ENCODE measurements around the gene FAM210B.
"Not testable (repeated sequence)": the region's sequence is repeated elsewhere in the genome, so short reads cannot be mapped to it uniquely, and the experiment has no call there.

Gene FAM210B

GRCh38 chr20:56386219-56386618 lies 27.4 kb downstream of the FAM210B start:
- H3K36me3 ChIP-seq (replicated peaks; ENCODE audit: insufficient read depth, low read length) = peaks cover 12% of the 10 kb centered on the region; the same call in 1 of the 2 replicates
- no peak overlapping the region for H2AFZ ChIP-seq (ENCODE audit: low read length)
- no peak for TF ChIP-seq CTCF (IDR thresholded peaks at IDR 0.05; ENCODE audit: low read length)
- TF ChIP-seq EZH2 (optimal IDR thresholded peaks at IDR 0.05; ENCODE audit: low read depth, low read length) = no peak
- no peak for TF ChIP-seq EZH2phosphoT487 (IDR thresholded peaks at IDR 0.05; ENCODE audit: low read length)
- no peaks in the 10 kb centered on the region for H4K20me1 ChIP-seq (ENCODE audit: insufficient read depth, low read length)
- H3K79me2 ChIP-seq (ENCODE audit: low read length) = peaks cover 80% of the 10 kb centered on the region
- no peak overlapping the region for H3K4me2 ChIP-seq (ENCODE audit: low read depth, low read length)
- H3K9ac ChIP-seq (ENCODE audit: low read length) = no peak overlapping the region
- no peaks in the 10 kb centered on the region for H3K4me1 ChIP-seq (ENCODE audit: low read length)
- no peaks in the 10 kb centered on the region for H3F3A ChIP-seq (ENCODE audit: insufficient read depth, low read length)
- no peak overlapping the region for H3K4me3 ChIP-seq (ENCODE audit: low read length)
- no peaks in the 10 kb centered on the region for H3K9me2 ChIP-seq (replicated peaks; ENCODE audit: insufficient read depth, low read length)
- no peak for DNase-seq
- H3K27ac ChIP-seq (ENCODE audit: low read length) = no peak overlapping the region
- H3K9me3 ChIP-seq (replicated peaks; ENCODE audit: insufficient read depth, low read length) = no peaks in the 10 kb centered on the region
- H3K27me3 ChIP-seq (replicated peaks; ENCODE audit: insufficient read depth, low read length) = no peaks in the 10 kb centered on the region

DNA sequence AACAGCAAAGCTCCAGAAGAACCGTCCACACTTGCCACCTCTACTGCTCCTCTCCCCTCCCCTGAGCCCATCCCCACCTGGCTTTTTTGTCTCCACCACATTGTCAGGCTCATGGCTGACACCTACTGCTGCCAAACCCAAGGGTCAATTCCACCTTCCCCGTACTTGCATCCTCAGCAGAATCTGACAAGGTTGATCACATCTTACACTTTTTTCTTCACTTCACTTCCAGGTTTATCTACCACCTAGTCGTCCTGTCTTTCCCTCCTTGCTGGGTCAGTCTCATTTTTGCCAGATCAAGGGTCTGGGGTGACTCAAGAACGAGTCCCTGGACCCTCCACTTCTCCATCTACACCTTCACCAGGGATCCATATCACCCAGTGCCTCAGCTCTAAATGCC lies 30.1 kb downstream of the FAM210B start:
- no peak for TF ChIP-seq EZH2 (optimal IDR thresholded peaks at IDR 0.05; ENCODE audit: low read depth, low read length)
- Histone ChIP-seq H3K36me3 (replicated peaks; ENCODE audit: insufficient read depth, low read length) (peaks cover 11% of the 10 kb centered on the region; the same call in 1 of the 2 replicates), H3K27ac (ENCODE audit: low read length) (no peak overlapping the region), H3K27me3 (replicated peaks; ENCODE audit: insufficient read depth, low read length) (no peaks in the 10 kb centered on the region), H3K4me3 (ENCODE audit: low read length) (no peak overlapping the region), H3K9me3 (replicated peaks; ENCODE audit: insufficient read depth, low read length) (no peaks in the 10 kb centered on the region), H3K4me2 (ENCODE audit: low read depth, low read length) (no peak overlapping the region), H3K79me2 (ENCODE audit: low read length) (peaks cover 81% of the 10 kb centered on the region), H3F3A (ENCODE audit: insufficient read depth, low read length) (no peaks in the 10 kb centered on the region), H3K9me2 (replicated peaks; ENCODE audit: insufficient read depth, low read length) (no peaks in the 10 kb centered on the region), H3K9ac (ENCODE audit: low read length) (no peak overlapping the region), H4K20me1 (ENCODE audit: insufficient read depth, low read length) (no peaks in the 10 kb centered on the region), H3K4me1 (ENCODE audit: low read length) (peaks cover 8% of the 10 kb centered on the region), H2AFZ (ENCODE audit: low read length) (no peak overlapping the region)
- no peak for DNase-seq

DNA sequence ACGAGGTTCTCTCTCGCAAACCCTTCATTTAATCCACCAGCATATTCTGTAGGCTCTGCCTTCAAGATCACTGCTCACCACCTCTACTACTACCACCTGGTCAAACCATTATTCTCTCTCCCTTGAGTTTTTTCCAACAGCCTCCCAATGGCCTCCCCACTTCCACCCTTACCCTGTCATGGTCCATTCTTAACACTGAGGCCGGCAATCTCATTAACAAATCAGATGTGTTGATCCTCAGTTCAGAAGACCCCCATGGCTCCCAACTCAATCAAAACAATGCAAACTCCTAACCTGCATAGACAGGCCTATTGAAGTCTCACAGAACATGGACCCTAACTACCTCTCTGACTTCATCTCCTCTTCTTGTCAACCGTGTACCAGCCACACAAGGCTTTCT lies 31.0 kb downstream of the FAM210B start:
- H3K27me3 ChIP-seq (replicated peaks; ENCODE audit: insufficient read depth, low read length) = no peaks in the 10 kb centered on the region
- peaks cover 84% of the 10 kb centered on the region for H3K79me2 ChIP-seq (ENCODE audit: low read length)
- peaks cover 8% of the 10 kb centered on the region for H3K4me1 ChIP-seq (ENCODE audit: low read length)

DNA sequence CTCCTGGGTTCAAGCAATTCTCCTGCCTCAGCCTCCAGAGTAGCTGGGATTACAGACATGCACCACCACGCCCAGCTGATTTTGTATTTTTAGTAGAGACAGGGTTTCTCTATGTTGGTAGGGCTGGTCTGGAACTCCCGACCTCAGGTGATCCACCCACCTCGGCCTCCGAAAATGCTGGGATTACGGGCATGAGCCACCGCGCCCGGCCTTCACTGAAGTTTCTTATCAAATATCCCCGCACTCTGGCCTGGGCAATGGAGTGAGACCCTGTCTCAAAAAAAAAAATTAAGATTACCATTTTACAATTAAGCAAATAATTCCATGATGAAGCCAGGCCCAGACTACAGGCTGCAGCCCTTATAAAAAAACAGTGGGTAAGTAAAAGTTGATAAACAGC lies 31.6 kb downstream of the FAM210B start:
- not testable (repeated sequence) for H3K9me3 ChIP-seq (replicated peaks; ENCODE audit: insufficient read depth, low read length); H3F3A ChIP-seq (ENCODE audit: insufficient read depth, low read length); H2AFZ ChIP-seq (ENCODE audit: low read length); H3K27ac ChIP-seq (ENCODE audit: low read length); H4K20me1 ChIP-seq (ENCODE audit: insufficient read depth, low read length); H3K4me1 ChIP-seq (ENCODE audit: low read length); H3K27me3 ChIP-seq (replicated peaks; ENCODE audit: insufficient read depth, low read length); H3K9me2 ChIP-seq (replicated peaks; ENCODE audit: insufficient read depth, low read length); H3K36me3 ChIP-seq (replicated peaks; ENCODE audit: insufficient read depth, low read length); DNase-seq; H3K9ac ChIP-seq (ENCODE audit: low read length)
- Histone ChIP-seq H3K79me2 (ENCODE audit: low read length) (peaks cover 85% of the 10 kb centered on the region), H3K4me3 (ENCODE audit: low read length) (peak overlapping the region; percentile 97; the same call in 1 of the 2 replicates), H3K4me2 (ENCODE audit: low read depth, low read length) (peak overlapping the region; percentile 65; the same call in 1 of the 2 replicates)

More for the DNA sequence above, 31.0 kb downstream of the FAM210B start:
- Histone ChIP-seq H3K9me3 (replicated peaks; ENCODE audit: insufficient read depth, low read length) (no peaks in the 10 kb centered on the region), H3K9ac (ENCODE audit: low read length) (no peak overlapping the region), H3K27ac (ENCODE audit: low read length) (no peak overlapping the region), H3K4me3 (ENCODE audit: low read length) (no peak overlapping the region), H3K9me2 (replicated peaks; ENCODE audit: insufficient read depth, low read length) (no peaks in the 10 kb centered on the region), H3K4me2 (ENCODE audit: low read depth, low read length) (no peak overlapping the region), H3F3A (ENCODE audit: insufficient read depth, low read length) (no peaks in the 10 kb centered on the region), H4K20me1 (ENCODE audit: insufficient read depth, low read length) (no peaks in the 10 kb centered on the region), H3K36me3 (replicated peaks; ENCODE audit: insufficient read depth, low read length) (0 out of 2 replicates have a peak, but pooled peaks cover 7% of the 10 kb centered on the region), H2AFZ (ENCODE audit: low read length) (no peak overlapping the region)
- DNase-seq = no peak
- TF ChIP-seq EZH2phosphoT487 (IDR thresholded peaks at IDR 0.05; ENCODE audit: low read length) = no peak

- peak overlapping the region; percentile 97 for H3K4me3 ChIP-seq (ENCODE audit: low read length)
- H3K27ac ChIP-seq (ENCODE audit: low read length) = peak overlapping the region; percentile 90; the same call in 1 of the 2 replicates
- H4K20me1 ChIP-seq (ENCODE audit: insufficient read depth, low read length) = no peaks in the 10 kb centered on the region
- H3F3A ChIP-seq (ENCODE audit: insufficient read depth, low read length) = no peaks in the 10 kb centered on the region
- H3K36me3 ChIP-seq (replicated peaks; ENCODE audit: insufficient read depth, low read length) = peaks cover 15% of the 10 kb centered on the region; the same call in 1 of the 2 replicates
- no peak for DNase-seq
- H3K9me2 ChIP-seq (replicated peaks; ENCODE audit: insufficient read depth, low read length) = no peaks in the 10 kb centered on the region
- no peaks in the 10 kb centered on the region for H3K27me3 ChIP-seq (replicated peaks; ENCODE audit: insufficient read depth, low read length)
- TF ChIP-seq CTCF (IDR thresholded peaks at IDR 0.05; ENCODE audit: low read length) = no peak
- no peak for TF ChIP-seq EZH2phosphoT487 (IDR thresholded peaks at IDR 0.05; ENCODE audit: low read length)
- no peak for TF ChIP-seq EZH2 (optimal IDR thresholded peaks at IDR 0.05; ENCODE audit: low read depth, low read length)
- H2AFZ ChIP-seq (ENCODE audit: low read length) = peak overlapping the region; percentile 79
- peaks cover 87% of the 10 kb centered on the region for H3K79me2 ChIP-seq (ENCODE audit: low read length)
- H3K4me2 ChIP-seq (ENCODE audit: low read depth, low read length) = peak overlapping the region; percentile 65
- H3K4me1 ChIP-seq (ENCODE audit: low read length) = peaks cover 8% of the 10 kb centered on the region
- peak overlapping the region; percentile 62 for H3K9ac ChIP-seq (ENCODE audit: low read length)
- no peaks in the 10 kb centered on the region for H3K9me3 ChIP-seq (replicated peaks; ENCODE audit: insufficient read depth, low read length)
Measured at GRCh38 chr20:56391037-56391436, 32.3 kb downstream of the FAM210B start.
